ENCODE results near the gene UNC79. TPM values are rescaled to one million over a fixed set of nuclear protein-coding genes. Genes with fewer than 3 reads are reported as not detected.

UNC79 gene
- total and polyA plus RNA-seq, 10 of the 15 experiments (the other 5 are each of a cell fraction or from before 2014, with no cell fraction given): 0.04 to 0.29 (median 0.14) TPM

DNA sequence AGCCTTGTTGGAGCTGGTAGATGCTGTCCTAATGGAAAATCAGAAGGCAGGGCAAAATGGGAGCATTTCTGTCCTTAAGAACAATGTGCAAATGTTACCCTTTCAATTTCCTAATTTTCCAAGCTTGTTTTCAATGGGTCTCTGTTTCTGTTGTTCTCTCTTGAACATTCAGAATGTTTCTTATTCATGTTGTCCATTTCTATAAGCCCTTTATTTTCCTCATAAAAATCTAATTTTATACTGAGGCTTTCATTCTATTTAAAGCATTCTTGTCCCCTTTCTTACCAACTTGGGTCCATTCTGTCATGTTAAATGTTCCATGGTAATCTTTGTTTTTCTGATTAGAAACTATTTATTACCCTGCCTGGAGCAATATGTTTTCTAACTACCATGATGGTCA is 232.6 kb downstream of the UNC79 start:
- in situ Hi-C loops (cut with MboI) (no loop called here), intact Hi-C loops (cut with micrococcal nuclease; ENCODE audit: unreplicated experiment) (no loop called here)
- BruUV-seq (replicated peaks): no TSS peak
- Histone ChIP-seq H2AFZ (ENCODE audit: control insufficient read depth, low read depth, low read length) (no peak overlapping the region), H3K4me2 (ENCODE audit: control insufficient read depth, insufficient read depth) (no peak overlapping the region), H3K4me3 (no peak overlapping the region), H3K4me1 (ENCODE audit: control insufficient read depth, insufficient read depth, low read length) (no peaks in the 10 kb centered on the region), H3K27me3 (replicated peaks in 1 of 2; ENCODE audit: control insufficient read depth in 2 of 2, insufficient read depth in 2 of 2, low read length in 1 of 2) (no peaks in the 10 kb centered on the region), H3K9me3 (replicated peaks; ENCODE audit: control insufficient read depth, insufficient read depth, low read length) (no peaks in the 10 kb centered on the region; the same call in 1 of the 3 replicates), H3K36me3 (ENCODE audit: control insufficient read depth in 2 of 2, insufficient read depth in 2 of 2, low read length in 1 of 2) (no peaks in the 10 kb centered on the region), H3K27ac (ENCODE audit: control insufficient read depth, insufficient read depth) (no peak overlapping the region), H3K9ac (ENCODE audit: control insufficient read depth, insufficient read depth, low read length) (no peak overlapping the region), H3K79me2 (ENCODE audit: control insufficient read depth, insufficient read depth, low read length) (no peaks in the 10 kb centered on the region), H4K20me1 (ENCODE audit: control insufficient read depth, insufficient read depth) (no peaks in the 10 kb centered on the region)
- FAIRE-seq: no peak
- CTCF ChIA-PET: interaction anchor here (2.1 kb wide), 1 partner anchor 9 kb away, joined by 6 read pairs; no protein-coding TSS in a partner anchor
- SMC1A ChIA-PET (ENCODE audit: uncharacterized antibody, unreplicated experiment): no interaction called here
- DNase-seq (ENCODE audit: low read depth, low spot score): no peak
- ATAC-seq: no peak
- RAD21 ChIA-PET (ENCODE audit: unreplicated experiment): no interaction called here
- POLR2A ChIA-PET: no interaction called here
- TF ChIP-seq NR2F1 (conservative IDR thresholded peaks at IDR 0.05): no peak
- no peak for TF ChIP-seq GATAD2B (conservative IDR thresholded peaks at IDR 0.05; ENCODE audit: low read depth)
- no peak for TF ChIP-seq STAT3 (IDR thresholded peaks at IDR 0.05; ENCODE audit: low read depth, low read length)
- no peak for TF ChIP-seq CREB1 (IDR thresholded peaks at IDR 0.05; ENCODE audit: low read depth)
- TF ChIP-seq SMAD5 (IDR thresholded peaks at IDR 0.05; ENCODE audit: low read depth): no peak
- TF ChIP-seq, protein P1, sequence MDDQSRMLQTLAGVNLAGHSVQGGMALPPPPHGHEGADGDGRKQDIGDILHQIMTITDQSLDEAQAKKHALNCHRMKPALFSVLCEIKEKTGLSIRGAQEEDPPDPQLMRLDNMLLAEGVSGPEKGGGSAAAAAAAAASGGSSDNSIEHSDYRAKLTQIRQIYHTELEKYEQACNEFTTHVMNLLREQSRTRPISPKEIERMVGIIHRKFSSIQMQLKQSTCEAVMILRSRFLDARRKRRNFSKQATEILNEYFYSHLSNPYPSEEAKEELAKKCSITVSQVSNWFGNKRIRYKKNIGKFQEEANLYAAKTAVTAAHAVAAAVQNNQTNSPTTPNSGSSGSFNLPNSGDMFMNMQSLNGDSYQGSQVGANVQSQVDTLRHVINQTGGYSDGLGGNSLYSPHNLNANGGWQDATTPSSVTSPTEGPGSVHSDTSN (IDR thresholded peaks at IDR 0.05; ENCODE audit: insufficient replicate concordance, low read depth, low read length): no peak
- TF ChIP-seq ETV6 (conservative IDR thresholded peaks at IDR 0.05 in 1 of 2, IDR thresholded peaks at IDR 0.05 in 1 of 2; ENCODE audit: borderline replicate concordance in 1 of 2, low read depth in 1 of 2): no peak
- TF ChIP-seq ZNF207 (IDR thresholded peaks at IDR 0.05; ENCODE audit: borderline replicate concordance): no peak
- no peak for TF ChIP-seq RAD21 (IDR thresholded peaks at IDR 0.05; ENCODE audit: insufficient read depth, low read depth, low read length)
- TF ChIP-seq NFYB (IDR thresholded peaks at IDR 0.05; ENCODE audit: insufficient read depth, low read depth, low read length): no peak
- TF ChIP-seq ZZZ3 (IDR thresholded peaks at IDR 0.05; ENCODE audit: control insufficient read depth, insufficient read length, low read depth): no peak
- no peak for TF ChIP-seq MEF2B (IDR thresholded peaks at IDR 0.05; ENCODE audit: partially characterized antibody, poor library complexity, severe bottlenecking)
- no peak for TF ChIP-seq DPF2 (IDR thresholded peaks at IDR 0.05)
- TF ChIP-seq SRF (IDR thresholded peaks at IDR 0.05; ENCODE audit: low read depth in 2 of 2, low read length in 2 of 2): no peak
- TF ChIP-seq NR2C1 (IDR thresholded peaks at IDR 0.05): no peak
- no peak for TF ChIP-seq CBX3 (IDR thresholded peaks at IDR 0.05; ENCODE audit: borderline replicate concordance, low read depth)
- TF ChIP-seq TBL1XR1 (IDR thresholded peaks at IDR 0.05; ENCODE audit: low read depth, low read length): no peak
- TF ChIP-seq, protein P2, sequence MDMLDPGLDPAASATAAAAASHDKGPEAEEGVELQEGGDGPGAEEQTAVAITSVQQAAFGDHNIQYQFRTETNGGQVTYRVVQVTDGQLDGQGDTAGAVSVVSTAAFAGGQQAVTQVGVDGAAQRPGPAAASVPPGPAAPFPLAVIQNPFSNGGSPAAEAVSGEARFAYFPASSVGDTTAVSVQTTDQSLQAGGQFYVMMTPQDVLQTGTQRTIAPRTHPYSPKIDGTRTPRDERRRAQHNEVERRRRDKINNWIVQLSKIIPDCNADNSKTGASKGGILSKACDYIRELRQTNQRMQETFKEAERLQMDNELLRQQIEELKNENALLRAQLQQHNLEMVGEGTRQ (IDR thresholded peaks at IDR 0.05; ENCODE audit: borderline replicate concordance, low read depth, low read length): no peak
- no peak for TF ChIP-seq ZBED1 (IDR thresholded peaks at IDR 0.05; ENCODE audit: borderline replicate concordance)
- no peak for TF ChIP-seq ATF7 (IDR thresholded peaks at IDR 0.05; ENCODE audit: low read depth)
